NT2/D1 (cell line): ENCODE results near the gene NEK5.

ENCODE experiments used
- DNase-seq: peaks from one replicate; pipeline ENCODE4 v3.0.0-alpha.2; 2011; ENCODE audit warnings: low read depth, low spot score
- H3K27me3 ChIP-seq: 2 replicates; pipeline ENCODE4 v1.6.0; 2011; ENCODE audit warnings: mild to moderate bottlenecking; ENCODE audit not compliant: insufficient read length, insufficient read depth
- H3K36me3 ChIP-seq: 2 replicates; pipeline ENCODE4 v1.6.1; 2011; ENCODE audit warnings: mild to moderate bottlenecking, low read length, mixed read lengths; ENCODE audit not compliant: insufficient read depth, insufficient read length
- H3K4me1 ChIP-seq: 2 replicates; pipeline ENCODE4 v1.5.1; 2011; ENCODE audit not compliant: insufficient read depth, insufficient read length
- H3K4me3 ChIP-seq: 2 replicates; pipeline ENCODE4 v1.5.1; 2011; ENCODE audit warnings: low read depth; ENCODE audit not compliant: insufficient read length
- H3K9ac ChIP-seq: 2 replicates; pipeline ENCODE4 v1.6.0; 2011; ENCODE audit warnings: low read depth; ENCODE audit not compliant: insufficient read length
- H3K9me3 ChIP-seq: 2 replicates; pipeline ENCODE4 v1.5.1; 2011; ENCODE audit warnings: mild to moderate bottlenecking, low read length; ENCODE audit not compliant: insufficient read depth
- SUZ12 ChIP-seq: IDR thresholded peaks from 2 replicates; pipeline ENCODE4 v1.6.1; 2011; ENCODE audit not compliant: insufficient read length, insufficient read depth; ENCODE audit errors: extremely low read depth
- YY1 ChIP-seq: IDR thresholded peaks from 2 replicates; pipeline ENCODE4 v1.6.1; 2011; ENCODE audit not compliant: insufficient read length, insufficient read depth
- ZNF274 ChIP-seq: IDR thresholded peaks from 2 replicates; pipeline ENCODE4 v1.6.1; 2011; ENCODE audit warnings: mild to moderate bottlenecking, low read depth, low read length

The NEK5 gene

DNA sequence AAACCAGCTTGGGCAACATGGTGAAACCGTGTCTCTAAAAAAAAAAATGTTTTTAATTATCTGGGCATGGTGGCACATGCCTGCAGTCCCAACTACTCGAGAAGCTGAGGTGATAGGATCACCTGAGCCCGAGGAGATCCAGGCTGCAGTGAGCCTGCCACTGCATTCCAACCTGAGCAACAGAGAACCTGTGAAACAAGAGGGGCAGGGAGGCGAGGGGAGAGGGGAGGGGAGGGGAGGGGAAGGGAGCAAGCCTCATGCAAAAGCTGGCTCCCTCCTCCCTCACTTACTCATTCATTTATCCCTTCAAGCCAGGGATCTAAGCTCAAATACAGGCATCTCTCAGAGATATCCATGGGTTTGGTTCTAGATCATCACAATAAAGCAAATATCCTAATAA is 126.5 kb downstream of the NEK5 start:
- Histone ChIP-seq H3K27me3 (no peaks in the 10 kb centered on the region), H3K9ac (no peak overlapping the region), H3K4me1 (no peaks in the 10 kb centered on the region), H3K36me3 (no peaks in the 10 kb centered on the region), H3K9me3 (no peaks in the 10 kb centered on the region), H3K4me3 (no peak overlapping the region)
- TF ChIP-seq SUZ12: no peak
- TF ChIP-seq YY1: no peak
- no peak for TF ChIP-seq ZNF274
- no peak for DNase-seq

DNA sequence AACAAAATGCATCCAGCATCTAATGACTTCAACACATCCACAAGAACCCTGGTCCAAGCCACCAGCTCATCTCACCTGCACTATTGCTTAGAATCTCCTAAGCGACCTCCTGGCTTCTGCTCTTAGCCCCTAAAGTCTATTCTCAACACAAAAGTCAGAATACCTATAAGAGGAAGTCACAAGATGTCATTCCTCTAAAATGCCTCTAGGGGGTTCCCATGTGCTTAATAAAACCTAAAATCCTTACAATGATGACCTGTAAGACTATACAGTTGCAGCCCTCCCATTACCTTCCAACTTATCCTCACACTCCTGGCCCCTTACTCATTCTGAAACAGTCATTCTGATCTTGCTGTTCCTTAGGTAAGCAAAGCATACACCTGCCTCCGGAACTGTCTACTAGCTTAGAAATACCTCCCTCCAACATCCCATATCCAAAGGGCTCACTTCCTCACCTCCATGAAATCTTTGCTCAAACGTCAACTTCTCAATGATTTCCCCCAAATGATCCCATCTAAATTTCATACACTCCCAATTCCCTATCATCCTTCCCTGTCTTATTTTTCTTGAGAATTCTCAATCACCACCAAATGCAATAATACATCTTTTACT is 127.6 kb downstream of the NEK5 start:
- no peak overlapping the region for H3K4me3 ChIP-seq
- no peaks in the 10 kb centered on the region for H3K4me1 ChIP-seq
- H3K27me3 ChIP-seq: no peaks in the 10 kb centered on the region
- H3K9ac ChIP-seq: no peak overlapping the region
- H3K9me3 ChIP-seq: no peaks in the 10 kb centered on the region
- TF ChIP-seq YY1 (no peak), SUZ12 (no peak), ZNF274 (no peak)
- no peak for DNase-seq
- no peaks in the 10 kb centered on the region for H3K36me3 ChIP-seq

DNA sequence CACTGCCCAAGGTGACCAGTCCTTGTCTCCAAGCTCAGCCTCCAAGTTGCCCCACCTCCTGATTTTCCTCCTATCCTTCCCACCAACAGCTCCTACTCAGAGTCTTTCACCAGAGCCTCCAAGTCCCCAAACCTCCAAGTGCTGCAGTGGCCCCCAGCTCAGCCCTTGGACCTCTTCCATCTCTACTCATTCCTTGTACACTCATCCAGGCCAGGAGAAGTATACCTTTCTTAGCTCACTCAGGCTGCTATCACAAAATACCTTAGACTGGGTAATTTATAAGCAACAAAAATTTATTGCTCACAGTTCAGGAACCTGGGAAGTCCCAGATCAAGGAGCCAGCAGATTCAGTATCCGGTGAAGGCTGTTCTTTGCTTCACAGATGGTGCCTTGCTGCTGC is 129.0 kb downstream of the NEK5 start:
- Histone ChIP-seq H3K36me3 (no peaks in the 10 kb centered on the region), H3K27me3 (no peaks in the 10 kb centered on the region), H3K4me3 (no peak overlapping the region), H3K4me1 (no peaks in the 10 kb centered on the region), H3K9me3 (no peaks in the 10 kb centered on the region), H3K9ac (no peak overlapping the region)
- DNase-seq: no peak
- TF ChIP-seq SUZ12: no peak
- no peak for TF ChIP-seq ZNF274
- no peak for TF ChIP-seq YY1

DNA sequence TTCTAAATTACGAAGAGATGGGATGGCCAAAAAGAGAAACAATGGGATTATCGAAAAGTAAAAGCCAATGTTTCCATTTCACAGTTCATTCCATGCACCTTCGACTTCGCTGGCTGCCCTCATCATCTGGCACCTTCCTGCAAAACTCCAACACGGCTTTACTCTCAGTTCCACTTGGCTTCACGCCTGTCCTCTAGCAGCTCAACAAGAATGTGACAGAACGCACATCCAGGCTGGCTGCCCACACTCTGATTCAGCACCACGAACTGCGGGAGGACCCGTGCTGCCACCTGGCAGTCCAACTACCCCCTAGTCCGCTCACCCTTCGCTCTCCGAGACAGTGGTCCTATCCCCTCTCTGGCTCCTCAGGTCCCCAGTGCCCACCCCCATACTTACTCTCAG is 129.4 kb downstream of the NEK5 start:
- no peaks in the 10 kb centered on the region for H3K4me1 ChIP-seq

DNA sequence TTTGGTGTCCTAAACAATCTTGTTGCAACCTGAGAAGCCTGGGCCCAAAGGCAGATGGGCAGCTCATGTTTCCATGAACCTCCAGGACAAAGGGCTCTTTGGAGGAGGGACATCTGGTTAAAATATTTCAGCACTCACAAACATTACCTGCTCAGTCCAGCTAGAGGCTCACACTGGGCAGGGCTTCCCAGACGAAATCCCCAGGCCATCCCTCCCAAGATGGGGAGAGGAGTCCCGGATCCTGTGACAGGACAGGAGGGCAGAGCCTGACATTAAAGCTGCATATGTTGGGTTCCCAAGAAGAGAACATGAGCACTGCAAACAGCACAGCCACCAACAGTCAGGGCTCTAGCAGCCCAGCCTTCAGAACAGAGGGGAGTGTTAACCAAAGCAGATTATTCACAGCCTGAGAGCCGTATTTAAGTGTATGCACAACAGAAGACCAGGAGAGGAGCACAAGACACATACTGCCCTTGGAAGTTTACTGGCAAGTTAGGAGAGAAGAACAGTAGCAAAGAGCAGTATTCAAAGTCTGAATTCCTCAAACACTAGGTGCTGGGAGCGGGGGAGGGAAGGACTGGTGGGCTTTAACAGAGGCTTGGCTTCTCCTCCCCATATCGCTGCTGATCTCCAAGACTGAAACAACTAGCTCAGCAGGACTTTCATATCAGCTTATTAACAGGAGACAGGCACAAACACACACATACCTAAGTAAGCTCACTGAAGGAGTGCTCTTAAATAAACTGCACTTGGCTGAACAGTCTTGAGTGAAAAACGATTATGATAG is 130.0 kb downstream of the NEK5 start:
- Histone ChIP-seq H3K4me1 (no peaks in the 10 kb centered on the region), H3K9me3 (no peaks in the 10 kb centered on the region), H3K4me3 (no peak overlapping the region), H3K9ac (no peak overlapping the region), H3K27me3 (no peaks in the 10 kb centered on the region), H3K36me3 (no peaks in the 10 kb centered on the region)
- no peak for DNase-seq
- TF ChIP-seq ZNF274 (no peak), YY1 (no peak), SUZ12 (no peak)

More for the DNA sequence above, 129.4 kb downstream of the NEK5 start:
- H3K9me3 ChIP-seq: no peaks in the 10 kb centered on the region
- TF ChIP-seq ZNF274 (no peak), YY1 (no peak), SUZ12 (no peak)
- no peaks in the 10 kb centered on the region for H3K36me3 ChIP-seq
- DNase-seq: no peak
- H3K27me3 ChIP-seq: no peaks in the 10 kb centered on the region
- no peak overlapping the region for H3K9ac ChIP-seq
- no peak overlapping the region for H3K4me3 ChIP-seq

DNA sequence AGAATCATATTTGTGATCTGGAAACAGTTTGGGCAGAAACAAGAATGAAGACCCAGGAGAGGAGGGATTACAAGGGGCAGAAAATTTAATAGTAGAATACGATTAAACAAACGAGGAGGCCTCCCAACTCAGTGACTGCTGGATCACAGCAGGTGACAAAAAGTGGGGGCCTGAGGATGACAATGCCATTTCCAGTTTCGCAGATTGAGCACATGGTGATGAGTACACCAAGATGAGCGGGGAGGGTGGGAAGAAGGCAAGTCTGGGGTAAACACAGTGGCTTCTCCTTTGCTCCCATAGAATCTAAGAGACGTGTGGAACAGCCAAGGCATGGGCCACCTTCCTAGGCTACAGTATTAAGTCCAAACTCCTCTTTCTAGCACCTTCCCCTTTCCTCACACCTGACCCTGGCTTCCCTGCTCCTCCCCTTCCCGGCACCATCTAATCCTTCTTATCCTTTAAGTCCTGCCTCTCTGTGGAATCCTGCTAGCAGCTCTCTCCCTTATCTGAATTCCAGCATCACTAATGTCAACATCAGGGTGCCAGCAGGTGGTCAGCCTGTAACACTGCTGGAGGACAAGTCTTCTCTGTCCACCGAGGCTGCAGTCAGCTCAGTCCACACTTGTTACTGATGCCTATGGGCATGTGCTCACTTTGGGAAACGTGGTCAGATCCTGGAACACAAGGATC is 131.1 kb downstream of the NEK5 start:
- no peak overlapping the region for H3K9ac ChIP-seq
- no peaks in the 10 kb centered on the region for H3K4me1 ChIP-seq
- TF ChIP-seq YY1 (no peak), SUZ12 (no peak), ZNF274 (no peak)
- no peaks in the 10 kb centered on the region for H3K36me3 ChIP-seq
- no peak overlapping the region for H3K4me3 ChIP-seq
- DNase-seq: peak; percentile 44
- no peaks in the 10 kb centered on the region for H3K27me3 ChIP-seq
- H3K9me3 ChIP-seq: no peaks in the 10 kb centered on the region

DNA sequence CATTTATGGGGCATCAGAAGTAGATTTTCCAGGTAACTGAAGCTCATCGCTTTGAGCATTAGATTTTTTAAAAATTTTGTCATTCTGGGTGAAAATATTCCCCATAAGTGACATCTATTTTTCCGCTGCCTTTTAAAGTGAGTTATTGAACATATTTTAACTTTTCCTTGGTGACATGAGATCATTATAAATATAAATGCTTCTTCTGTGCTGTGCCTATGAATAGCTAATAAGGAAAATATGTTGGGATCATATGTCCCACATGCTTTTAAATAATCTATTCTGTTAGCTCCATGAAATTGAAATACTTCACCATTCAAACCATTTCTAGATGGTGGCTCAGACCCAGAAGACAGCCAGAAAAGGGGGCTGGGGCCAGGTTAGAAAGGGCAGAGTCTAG is 131.7 kb downstream of the NEK5 start:
- no peaks in the 10 kb centered on the region for H3K27me3 ChIP-seq
- no peaks in the 10 kb centered on the region for H3K36me3 ChIP-seq
- DNase-seq: no peak
- no peak overlapping the region for H3K4me3 ChIP-seq
- H3K9ac ChIP-seq: no peak overlapping the region
- no peaks in the 10 kb centered on the region for H3K4me1 ChIP-seq
- no peaks in the 10 kb centered on the region for H3K9me3 ChIP-seq
- TF ChIP-seq SUZ12: no peak
- no peak for TF ChIP-seq ZNF274
- no peak for TF ChIP-seq YY1
